ENCODE data around the gene MYRIP.

GRCh38 chr3:40071683-40072238 lies 262.4 kb downstream of the MYRIP start:
- TF ChIP-seq, protein P1, sequence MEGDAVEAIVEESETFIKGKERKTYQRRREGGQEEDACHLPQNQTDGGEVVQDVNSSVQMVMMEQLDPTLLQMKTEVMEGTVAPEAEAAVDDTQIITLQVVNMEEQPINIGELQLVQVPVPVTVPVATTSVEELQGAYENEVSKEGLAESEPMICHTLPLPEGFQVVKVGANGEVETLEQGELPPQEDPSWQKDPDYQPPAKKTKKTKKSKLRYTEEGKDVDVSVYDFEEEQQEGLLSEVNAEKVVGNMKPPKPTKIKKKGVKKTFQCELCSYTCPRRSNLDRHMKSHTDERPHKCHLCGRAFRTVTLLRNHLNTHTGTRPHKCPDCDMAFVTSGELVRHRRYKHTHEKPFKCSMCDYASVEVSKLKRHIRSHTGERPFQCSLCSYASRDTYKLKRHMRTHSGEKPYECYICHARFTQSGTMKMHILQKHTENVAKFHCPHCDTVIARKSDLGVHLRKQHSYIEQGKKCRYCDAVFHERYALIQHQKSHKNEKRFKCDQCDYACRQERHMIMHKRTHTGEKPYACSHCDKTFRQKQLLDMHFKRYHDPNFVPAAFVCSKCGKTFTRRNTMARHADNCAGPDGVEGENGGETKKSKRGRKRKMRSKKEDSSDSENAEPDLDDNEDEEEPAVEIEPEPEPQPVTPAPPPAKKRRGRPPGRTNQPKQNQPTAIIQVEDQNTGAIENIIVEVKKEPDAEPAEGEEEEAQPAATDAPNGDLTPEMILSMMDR (IDR thresholded peaks at IDR 0.05; ENCODE audit: insufficient read depth, low read length, poor library complexity, severe bottlenecking) = no peak
- TF ChIP-seq EZH2phosphoT487 (conservative IDR thresholded peaks at IDR 0.05; ENCODE audit: low read length) = no peak

Measured in SU-DHL-6 (cell line).